Glutamatergic neuron (in vitro differentiated cells): Measurements from ENCODE around the gene ZNF784. TPM values are rescaled to one million over a fixed set of nuclear protein-coding genes. Genes with fewer than 3 reads are reported as not detected.

ENCODE experiments used
- DNase-seq: peaks from one replicate; pipeline ENCODE4 v3.0.0; 2022
- H3K27ac Mint-ChIP-seq: one replicate; pipeline ENCODE4 v1.8.0; 2020; ENCODE audit warnings: mild to moderate bottlenecking, mixed read lengths, inconsistent platforms; ENCODE audit not compliant: unreplicated experiment
- H3K27me3 Mint-ChIP-seq: one replicate; pipeline ENCODE4 v1.8.0; 2020; ENCODE audit warnings: mild to moderate bottlenecking, moderate library complexity, mixed read lengths, inconsistent platforms; ENCODE audit not compliant: unreplicated experiment
- H3K36me3 Mint-ChIP-seq: one replicate; pipeline ENCODE4 v1.8.0; 2020; ENCODE audit warnings: mild to moderate bottlenecking, mixed read lengths, inconsistent platforms; ENCODE audit not compliant: unreplicated experiment
- H3K4me1 Mint-ChIP-seq: one replicate; pipeline ENCODE4 v1.8.0; 2020; ENCODE audit warnings: mild to moderate bottlenecking, low read depth, mixed read lengths, inconsistent platforms; ENCODE audit not compliant: unreplicated experiment
- H3K4me3 Mint-ChIP-seq: one replicate; pipeline ENCODE4 v1.8.0; 2020; ENCODE audit warnings: mild to moderate bottlenecking, mixed read lengths, inconsistent platforms; ENCODE audit not compliant: unreplicated experiment
- H3K9me3 Mint-ChIP-seq: one replicate; pipeline ENCODE4 v1.8.0; 2020; ENCODE audit warnings: mild to moderate bottlenecking, moderate library complexity, mixed read lengths, inconsistent platforms; ENCODE audit not compliant: unreplicated experiment
- CTCF ChIP-seq: fragments of 200-600 bp; sonication (generic); IDR thresholded peaks from one replicate; pipeline ENCODE4 v1.5.0; 2021; ENCODE audit not compliant: partially characterized antibody, unreplicated experiment
- total RNA-seq: library from RNA; stranded (reverse); fragmentation: NEBNext Ultra II Directional; extraction: Animal tissue kit (Norgen Biotek cat#: 25700); gene quantifications from one replicate; pipeline ENCODE4 v1.2.1, GENCODE V29; 2021; ENCODE audit not compliant: unreplicated experiment

The ZNF784 gene
- total RNA-seq, 1 donor from 2014 or later = 8.4 TPM

GRCh38 chr19:55619286-55619685, 5.1 kb downstream of the ZNF784 start:
- H3K36me3 Mint-ChIP-seq = peaks cover 19% of the 10 kb centered on the region
- no peak for TF ChIP-seq CTCF
- no peak overlapping the region for H3K4me3 Mint-ChIP-seq
- H3K4me1 Mint-ChIP-seq = no peaks in the 10 kb centered on the region
- peak overlapping the region; percentile 8 for H3K27ac Mint-ChIP-seq
- peaks cover 17% of the 10 kb centered on the region for H3K9me3 Mint-ChIP-seq
- no peak for DNase-seq
- peaks cover 11% of the 10 kb centered on the region for H3K27me3 Mint-ChIP-seq

GRCh38 chr19:55618426-55618825, 5.9 kb downstream of the ZNF784 start:
- peaks cover 11% of the 10 kb centered on the region for H3K9me3 Mint-ChIP-seq
- no peaks in the 10 kb centered on the region for H3K4me1 Mint-ChIP-seq
- no peak overlapping the region for H3K4me3 Mint-ChIP-seq
- H3K27ac Mint-ChIP-seq = peak overlapping the region; percentile 22
- H3K27me3 Mint-ChIP-seq = peaks cover 7% of the 10 kb centered on the region
- no peak for TF ChIP-seq CTCF
- peaks cover 14% of the 10 kb centered on the region for H3K36me3 Mint-ChIP-seq
- no peak for DNase-seq

- H3K4me3 Mint-ChIP-seq = no peak overlapping the region
- peaks cover 8% of the 10 kb centered on the region for H3K9me3 Mint-ChIP-seq
- H3K27ac Mint-ChIP-seq = no peak overlapping the region
- peaks cover 12% of the 10 kb centered on the region for H3K27me3 Mint-ChIP-seq
- peaks cover 12% of the 10 kb centered on the region for H3K36me3 Mint-ChIP-seq
- TF ChIP-seq CTCF = no peak
- no peaks in the 10 kb centered on the region for H3K4me1 Mint-ChIP-seq
- no peak for DNase-seq
Observed at GRCh38 chr19:55617426-55617825, 6.9 kb downstream of the ZNF784 start.

GRCh38 chr19:55616395-55616875, 7.9 kb downstream of the ZNF784 start:
- Mint-ChIP-seq H3K9me3 (peaks cover 8% of the 10 kb centered on the region), H3K36me3 (peaks cover 12% of the 10 kb centered on the region), H3K27me3 (peaks cover 12% of the 10 kb centered on the region), H3K4me1 (no peaks in the 10 kb centered on the region), H3K27ac (no peak overlapping the region), H3K4me3 (no peak overlapping the region)
- DNase-seq = no peak
- no peak for TF ChIP-seq CTCF

- no peak for DNase-seq
- no peak overlapping the region for H3K27ac Mint-ChIP-seq
Observed at GRCh38 chr19:55615543-55616394, 8.6 kb downstream of the ZNF784 start.

More at GRCh38 chr19:55615543-55616394, 8.6 kb downstream of the ZNF784 start:
- Mint-ChIP-seq H3K27me3 (peaks cover 12% of the 10 kb centered on the region), H3K9me3 (peaks cover 8% of the 10 kb centered on the region), H3K4me3 (no peak overlapping the region), H3K4me1 (no peaks in the 10 kb centered on the region), H3K36me3 (peaks cover 12% of the 10 kb centered on the region)
- TF ChIP-seq CTCF = no peak
